ENCODE measurements around the gene COL4A3.

DNA sequence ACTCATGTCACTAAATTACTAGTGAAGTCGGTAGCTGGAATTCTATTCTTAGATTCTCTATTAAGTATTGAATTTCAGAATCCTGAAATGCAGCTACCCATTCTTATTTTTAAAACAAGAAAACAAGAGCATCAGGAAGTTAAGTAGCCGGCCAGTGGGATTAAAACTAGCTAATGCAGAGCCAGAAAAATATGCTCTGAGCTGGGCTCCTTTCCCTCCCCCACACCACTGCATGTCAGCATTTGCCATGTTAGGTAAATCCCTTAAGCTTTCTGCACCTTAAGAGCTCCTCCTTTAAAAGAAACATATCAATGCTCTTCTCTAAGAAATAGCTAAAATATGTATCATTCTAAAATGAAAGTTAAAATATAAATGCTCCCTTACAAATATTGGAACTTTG lies 88.4 kb downstream of the COL4A3 start:
- TF ChIP-seq, protein P1, sequence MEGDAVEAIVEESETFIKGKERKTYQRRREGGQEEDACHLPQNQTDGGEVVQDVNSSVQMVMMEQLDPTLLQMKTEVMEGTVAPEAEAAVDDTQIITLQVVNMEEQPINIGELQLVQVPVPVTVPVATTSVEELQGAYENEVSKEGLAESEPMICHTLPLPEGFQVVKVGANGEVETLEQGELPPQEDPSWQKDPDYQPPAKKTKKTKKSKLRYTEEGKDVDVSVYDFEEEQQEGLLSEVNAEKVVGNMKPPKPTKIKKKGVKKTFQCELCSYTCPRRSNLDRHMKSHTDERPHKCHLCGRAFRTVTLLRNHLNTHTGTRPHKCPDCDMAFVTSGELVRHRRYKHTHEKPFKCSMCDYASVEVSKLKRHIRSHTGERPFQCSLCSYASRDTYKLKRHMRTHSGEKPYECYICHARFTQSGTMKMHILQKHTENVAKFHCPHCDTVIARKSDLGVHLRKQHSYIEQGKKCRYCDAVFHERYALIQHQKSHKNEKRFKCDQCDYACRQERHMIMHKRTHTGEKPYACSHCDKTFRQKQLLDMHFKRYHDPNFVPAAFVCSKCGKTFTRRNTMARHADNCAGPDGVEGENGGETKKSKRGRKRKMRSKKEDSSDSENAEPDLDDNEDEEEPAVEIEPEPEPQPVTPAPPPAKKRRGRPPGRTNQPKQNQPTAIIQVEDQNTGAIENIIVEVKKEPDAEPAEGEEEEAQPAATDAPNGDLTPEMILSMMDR (IDR thresholded peaks at IDR 0.05; ENCODE audit: borderline replicate concordance, extremely low read depth, low read length, poor library complexity, severe bottlenecking), result no peak
- TF ChIP-seq EZH2 (IDR thresholded peaks at IDR 0.05; ENCODE audit: borderline replicate concordance, low read depth, low read length, severe bottlenecking), result no peak

Data from DND-41 (cell line).